ENCODE results near the gene SLC19A2. TPM values are rescaled to one million over a fixed set of nuclear protein-coding genes. Genes with fewer than 3 reads are reported as not detected.
A peak's percentile ranks its signal among the peaks of the same experiment; 100 is the strongest.

The SLC19A2 gene
- total RNA-seq, 1 donor = 10.0 TPM

- DNase-seq (ENCODE audit: low read depth in 2 of 3, low spot score in 2 of 3) = no peak
These were observed 7.6 kb downstream of the SLC19A2 start for GRCh38 chr1:169478094-169478672.

DNA sequence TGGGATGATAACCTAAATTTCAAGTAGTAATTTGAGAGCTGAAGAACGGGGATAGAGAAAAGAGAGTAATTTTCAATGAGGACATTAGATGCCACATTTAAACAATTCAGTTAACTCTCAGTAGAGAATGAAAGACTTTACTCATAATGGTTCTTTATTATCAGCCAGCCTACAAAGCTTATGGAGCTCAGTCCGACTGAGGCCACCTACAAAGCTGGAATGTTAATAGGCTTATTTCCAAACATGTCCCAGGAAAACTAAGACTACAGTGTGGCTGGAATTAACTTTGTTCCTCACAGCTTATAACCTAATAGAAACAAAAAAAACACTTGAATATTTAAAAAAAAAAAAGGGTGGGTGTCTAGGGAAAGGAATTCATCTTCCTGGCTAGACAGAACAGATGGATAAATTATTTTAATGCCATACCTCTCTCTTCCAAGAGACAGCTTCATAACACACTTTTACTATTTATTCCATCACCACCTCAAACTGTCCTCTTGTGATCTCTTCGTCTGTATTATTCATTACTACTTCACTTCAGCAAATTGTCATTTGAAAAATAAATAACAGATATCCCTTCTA is 9.8 kb downstream of the SLC19A2 start:
- DNase-seq (ENCODE audit: low read depth in 2 of 3, low spot score in 2 of 3) = no peak

DNA sequence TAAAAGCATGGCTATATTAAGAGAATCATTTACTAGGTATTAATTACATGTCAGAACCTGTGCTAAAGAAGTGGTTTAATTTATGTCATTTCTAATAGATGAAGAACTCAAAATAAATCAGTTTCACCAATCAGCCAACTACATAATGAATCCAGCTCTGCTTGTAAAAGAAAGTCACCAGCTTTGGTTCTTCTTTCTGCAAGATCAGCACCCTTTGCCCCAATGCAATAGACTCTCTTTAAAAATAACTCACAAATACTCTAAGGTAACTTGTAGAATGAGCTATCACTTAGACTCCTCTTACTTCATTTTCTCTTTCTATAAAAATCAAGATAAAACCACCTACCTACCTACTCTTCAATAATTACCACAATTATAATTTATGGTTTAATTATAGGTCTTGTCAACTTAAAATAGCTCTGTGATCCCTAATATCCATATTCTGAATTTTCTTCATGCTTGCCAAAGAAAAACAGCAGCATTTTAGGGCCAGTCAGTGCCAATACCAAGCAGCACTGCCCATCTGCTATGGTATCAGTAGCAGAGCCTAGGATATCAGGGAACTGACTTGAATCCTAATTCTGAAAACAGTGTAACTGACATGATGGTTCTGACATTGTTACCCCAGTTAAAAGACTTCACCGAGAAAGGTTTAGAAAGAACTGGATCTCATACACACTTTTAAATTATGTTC is 11.3 kb downstream of the SLC19A2 start:
- DNase-seq (ENCODE audit: low read depth in 2 of 3, low spot score in 2 of 3) = no peak

DNA sequence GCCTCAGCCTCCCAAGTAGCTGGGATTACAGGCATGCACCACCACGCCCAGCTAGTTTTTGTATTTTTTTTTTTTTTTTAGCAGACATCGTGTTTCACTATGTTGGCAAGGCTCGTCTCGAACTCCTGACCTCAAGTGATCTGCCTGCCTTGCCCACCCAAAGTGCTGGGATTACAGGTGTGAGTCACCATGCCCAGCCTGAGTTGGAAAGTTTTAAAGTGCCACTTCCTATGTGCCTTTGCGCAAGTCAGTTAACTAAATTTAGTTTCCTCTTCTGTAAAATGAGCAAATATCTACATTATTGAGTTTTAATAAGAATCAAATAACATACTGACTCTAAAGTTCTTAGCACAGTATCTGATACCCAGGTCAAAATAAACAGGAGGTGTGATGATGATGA is 12.4 kb downstream of the SLC19A2 start:
- no peak for DNase-seq (ENCODE audit: low read depth in 2 of 3, low spot score in 2 of 3)

GRCh38 chr1:169472738-169473137 is 13.0 kb downstream of the SLC19A2 start:
- no peak for DNase-seq (ENCODE audit: low read depth in 2 of 3, low spot score in 2 of 3)

- DNase-seq (ENCODE audit: low read depth in 2 of 3, low spot score in 2 of 3) = no peak
These were observed 16.8 kb downstream of the SLC19A2 start for GRCh38 chr1:169468982-169469381.

- peak in 2 of 3 donors; percentile 40 to 63 for DNase-seq (ENCODE audit: low read depth in 2 of 3, low spot score in 2 of 3)
These were observed 19.2 kb downstream of the SLC19A2 start for GRCh38 chr1:169466259-169467230.

GRCh38 chr1:169465281-169465680 is 20.5 kb downstream of the SLC19A2 start:
- DNase-seq (ENCODE audit: low read depth in 2 of 3, low spot score in 2 of 3) = peak in 2 of 3 donors; percentile 36 to 81

- no peak for DNase-seq (ENCODE audit: low read depth in 2 of 3, low spot score in 2 of 3)
These were observed 23.4 kb downstream of the SLC19A2 start for GRCh38 chr1:169462385-169462784.

- no peak for DNase-seq (ENCODE audit: low read depth in 2 of 3, low spot score in 2 of 3)
These were observed 24.2 kb downstream of the SLC19A2 start for GRCh38 chr1:169461390-169462000.

DNA sequence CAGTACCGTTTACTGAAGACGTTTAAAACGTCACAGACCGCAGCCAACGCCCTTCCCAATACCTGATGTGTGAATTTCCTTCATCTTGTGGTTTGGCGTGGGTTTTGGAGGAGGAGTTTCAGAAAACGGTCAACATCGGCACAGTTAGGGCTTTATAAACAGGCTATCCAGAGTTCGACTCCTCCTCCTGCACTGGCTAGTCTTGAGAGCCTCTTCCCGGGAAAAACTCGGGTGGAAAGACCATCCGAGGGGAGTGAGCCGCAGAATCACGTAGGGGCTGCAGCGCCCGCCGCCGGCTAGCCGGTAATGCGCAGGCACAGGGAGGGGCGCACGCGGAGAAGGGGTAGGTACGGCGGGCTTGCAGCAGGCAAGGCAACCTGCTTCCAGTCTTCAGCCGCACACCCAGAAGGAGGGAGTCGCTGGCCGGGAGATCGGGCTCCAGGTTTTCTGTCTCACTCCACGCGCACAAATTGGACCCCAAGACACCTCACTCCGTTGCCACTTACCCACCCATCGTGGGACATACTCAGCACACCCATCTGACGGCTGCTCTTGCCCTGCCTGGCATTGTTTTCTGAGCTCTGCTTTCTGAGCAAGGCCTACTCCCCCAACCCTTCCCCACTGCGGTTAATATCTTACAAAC is 25.4 kb downstream of the SLC19A2 start:
- peak in 2 of 3 donors; percentile 54 to 68 for DNase-seq (ENCODE audit: low read depth in 2 of 3, low spot score in 2 of 3)

DNA sequence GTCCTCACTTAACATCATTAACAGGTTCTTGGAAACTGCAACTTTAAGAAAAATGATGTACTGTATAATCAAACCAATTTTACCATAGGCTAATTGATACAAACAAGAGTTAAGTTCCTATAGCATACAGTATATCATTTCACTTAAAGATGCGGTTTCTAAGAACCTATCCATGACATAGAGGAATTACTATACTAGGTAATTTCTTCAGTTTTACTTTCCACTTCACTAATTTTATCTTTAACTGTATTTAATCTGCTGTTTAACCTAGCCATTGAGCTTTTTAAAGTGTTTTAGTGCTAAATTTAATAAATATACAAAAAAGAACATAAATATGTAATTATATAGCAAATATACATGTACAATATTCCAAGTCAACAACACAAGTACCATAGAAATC is 28.3 kb downstream of the SLC19A2 start:
- DNase-seq (ENCODE audit: low read depth in 2 of 3, low spot score in 2 of 3) = peak in 1 of 3 donors; percentile 6

DNA sequence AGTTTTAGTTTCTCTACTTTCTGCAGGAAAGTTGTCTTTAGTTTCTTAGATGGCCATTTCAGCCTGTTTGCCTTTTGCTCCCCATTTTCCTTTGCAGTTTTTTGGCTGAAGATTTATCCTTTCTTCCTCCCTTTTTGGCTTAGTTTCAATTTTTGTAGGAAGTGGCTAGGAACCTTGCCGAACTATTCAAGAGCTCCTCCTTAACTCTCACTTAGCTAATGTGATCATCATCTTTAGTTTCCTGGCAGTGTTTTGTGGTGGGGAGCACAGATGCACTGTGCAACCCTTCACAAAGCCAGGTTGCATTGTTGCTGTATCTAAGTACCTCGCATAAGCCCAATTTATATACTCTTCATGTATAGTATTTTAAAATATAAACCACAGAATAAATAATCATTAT is 29.7 kb downstream of the SLC19A2 start:
- no peak for DNase-seq (ENCODE audit: low read depth in 2 of 3, low spot score in 2 of 3)

- DNase-seq (ENCODE audit: low read depth in 2 of 3, low spot score in 2 of 3) = no peak
These were observed 32.8 kb downstream of the SLC19A2 start for GRCh38 chr1:169452921-169453320.

- no peak for DNase-seq (ENCODE audit: low read depth in 2 of 3, low spot score in 2 of 3)
These were observed 34.4 kb downstream of the SLC19A2 start for GRCh38 chr1:169451218-169451824.

GRCh38 chr1:169443923-169444322 is 41.8 kb downstream of the SLC19A2 start:
- DNase-seq (ENCODE audit: low read depth in 2 of 3, low spot score in 2 of 3) = no peak

- DNase-seq (ENCODE audit: low read depth in 2 of 3, low spot score in 2 of 3) = peak in 2 of 3 donors; percentile 72 to 78
These were observed 58.6 kb downstream of the SLC19A2 start, which contains the start of gene CCDC181 for GRCh38 chr1:169427081-169427641. Gene CCDC181 (minus strand): TSS chr1:169427474. CDS start chr1:169424927, 2,547 bp downstream.

DNA sequence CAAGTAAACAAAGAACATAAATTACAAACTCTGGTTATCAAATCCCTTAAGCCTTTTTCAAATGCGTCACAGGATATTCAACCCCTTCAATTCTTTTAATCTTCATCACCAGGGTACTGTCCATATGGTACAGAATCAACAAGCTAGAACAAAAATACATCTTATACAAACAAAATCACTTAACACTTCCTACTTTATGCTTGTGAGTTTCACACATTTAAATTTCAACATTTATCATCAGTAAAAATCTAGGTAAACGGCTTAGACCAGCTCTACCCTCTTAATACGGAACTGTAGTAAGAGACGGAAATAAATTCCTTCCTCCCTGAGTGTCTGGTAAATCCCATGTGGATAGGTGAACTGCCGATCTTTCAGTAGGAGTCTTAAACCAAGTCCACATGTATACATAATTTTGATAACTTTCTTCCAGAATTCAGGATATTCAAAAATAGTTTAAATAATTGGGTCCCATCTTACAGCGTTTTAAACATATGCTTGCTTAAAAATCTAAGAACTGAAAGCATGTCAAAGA is 59.5 kb downstream of the SLC19A2 start:
- no peak for DNase-seq (ENCODE audit: low read depth in 2 of 3, low spot score in 2 of 3)

GRCh38 chr1:169421309-169421708 is 64.4 kb downstream of the SLC19A2 start:
- DNase-seq (ENCODE audit: low read depth in 2 of 3, low spot score in 2 of 3) = no peak

All from hematopoietic multipotent progenitor cell (in vitro differentiated cells).